H7 (cell line): ENCODE results near the gene OXNAD1. TPM values are rescaled to one million over a fixed set of nuclear protein-coding genes. Genes with fewer than 3 reads are reported as not detected.

ENCODE experiments used
- DNase-seq: peaks from one replicate; pipeline ENCODE4 v3.0.0; 2012
- H3K27me3 ChIP-seq: 2 replicates; pipeline ENCODE4 v1.6.0; 2011; ENCODE audit warnings: mild to moderate bottlenecking, low read length; ENCODE audit not compliant: control insufficient read depth, insufficient read depth
- H3K36me3 ChIP-seq: replicated peaks from 2 replicates; pipeline ENCODE4 v1.5.1; 2011; ENCODE audit warnings: low read length; ENCODE audit not compliant: control insufficient read depth, insufficient read depth
- H3K4me3 ChIP-seq: 2 replicates; pipeline ENCODE4 v1.5.1; 2011; ENCODE audit warnings: low read depth, mild to moderate bottlenecking, control low read depth, low read length, moderate library complexity; ENCODE audit not compliant: insufficient read depth
- total RNA-seq: library from RNA; depleted of rRNA; stranded (reverse); fragments of >200 nt; shearing (Covaris generic); gene quantifications from 2 replicates; pipeline ENCODE4 v1.2.3, GENCODE V29; 2014

OXNAD1 gene
- total RNA-seq, 1 experiment from 2014 or later, result 29.0 TPM

GRCh38 chr3:16330351-16330750 is 65.3 kb downstream of the OXNAD1 start:
- Histone ChIP-seq H3K27me3 (no peaks in the 10 kb centered on the region), H3K36me3 (peaks cover 1% of the 10 kb centered on the region), H3K4me3 (no peak overlapping the region)
- no peak for DNase-seq

DNA sequence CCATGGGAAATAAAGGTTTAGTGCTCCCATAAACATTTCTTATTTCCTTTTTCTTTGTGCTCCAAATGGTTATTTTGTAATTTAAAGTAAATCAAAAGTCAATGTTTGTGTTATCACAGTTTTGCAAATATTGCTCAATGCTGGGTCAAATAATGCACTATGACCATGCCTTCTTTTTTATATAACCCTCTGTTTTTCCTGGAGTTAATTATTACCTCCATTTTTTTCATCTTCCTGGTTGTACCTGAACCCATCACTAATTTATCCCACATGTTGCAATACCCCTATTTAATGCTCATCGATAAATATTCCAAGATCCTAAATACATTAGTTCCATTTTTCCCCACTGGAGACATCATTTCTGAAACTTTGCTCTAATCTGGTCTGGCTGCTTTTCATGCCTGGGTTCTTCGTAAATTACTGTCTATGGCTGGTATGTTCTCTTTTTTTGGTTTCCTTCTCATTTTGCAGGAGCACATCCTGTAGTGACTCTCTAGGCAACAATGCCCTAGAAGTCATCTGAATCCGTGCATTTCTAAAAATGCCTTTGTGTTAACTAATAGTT is 66.4 kb downstream of the OXNAD1 start:
- Histone ChIP-seq H3K4me3 (no peak overlapping the region), H3K27me3 (no peaks in the 10 kb centered on the region), H3K36me3 (peaks cover 2% of the 10 kb centered on the region)
- DNase-seq, result no peak

DNA sequence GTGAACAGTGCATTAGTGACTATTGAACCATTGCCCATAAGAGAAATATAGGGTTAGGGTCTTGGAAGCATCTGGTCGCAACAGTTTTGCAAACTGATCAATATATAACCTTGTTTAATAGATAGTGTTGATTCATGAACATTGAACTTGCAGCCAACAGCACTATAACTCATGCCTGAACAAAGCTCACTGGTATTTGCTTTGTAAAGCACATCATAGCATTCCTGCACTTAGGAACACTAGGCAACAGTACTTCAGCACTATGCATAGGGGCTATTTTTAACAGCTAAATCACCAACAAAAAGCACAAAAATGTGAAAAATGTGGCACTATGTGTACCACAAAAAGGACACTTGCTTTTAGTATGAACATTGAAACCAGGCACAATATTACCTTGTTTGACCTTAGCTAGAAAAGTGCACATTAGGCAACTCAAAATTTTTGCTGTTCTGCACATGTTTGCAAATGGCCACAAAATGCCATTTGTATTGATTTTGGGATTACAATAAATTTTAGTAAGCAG is 68.0 kb downstream of the OXNAD1 start:
- Histone ChIP-seq H3K27me3 (no peaks in the 10 kb centered on the region), H3K36me3 (peaks cover 2% of the 10 kb centered on the region), H3K4me3 (no peak overlapping the region)
- DNase-seq, result no peak

DNA sequence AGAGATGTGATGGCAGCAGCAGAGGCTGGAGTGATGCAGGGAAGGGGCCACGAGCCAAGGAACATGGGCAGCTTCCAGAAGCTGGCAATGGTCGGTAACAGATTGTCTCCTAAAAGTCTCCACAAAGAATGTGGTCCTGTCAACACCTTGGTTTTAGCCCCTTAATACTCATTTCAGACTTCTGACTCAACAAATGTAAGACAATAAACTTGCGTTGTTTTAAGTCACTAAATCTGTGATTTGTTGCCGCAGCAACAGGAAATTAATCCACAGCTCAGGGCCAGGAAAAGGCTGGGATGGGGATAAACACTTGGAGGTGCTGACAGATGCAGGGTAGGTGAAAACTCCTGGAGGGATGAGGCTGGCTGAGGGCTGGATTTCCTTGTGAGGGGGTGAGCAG is 69.9 kb downstream of the OXNAD1 start:
- H3K27me3 ChIP-seq, result no peaks in the 10 kb centered on the region
- no peak for DNase-seq
- no peak overlapping the region for H3K4me3 ChIP-seq
- H3K36me3 ChIP-seq, result peaks cover 2% of the 10 kb centered on the region

DNA sequence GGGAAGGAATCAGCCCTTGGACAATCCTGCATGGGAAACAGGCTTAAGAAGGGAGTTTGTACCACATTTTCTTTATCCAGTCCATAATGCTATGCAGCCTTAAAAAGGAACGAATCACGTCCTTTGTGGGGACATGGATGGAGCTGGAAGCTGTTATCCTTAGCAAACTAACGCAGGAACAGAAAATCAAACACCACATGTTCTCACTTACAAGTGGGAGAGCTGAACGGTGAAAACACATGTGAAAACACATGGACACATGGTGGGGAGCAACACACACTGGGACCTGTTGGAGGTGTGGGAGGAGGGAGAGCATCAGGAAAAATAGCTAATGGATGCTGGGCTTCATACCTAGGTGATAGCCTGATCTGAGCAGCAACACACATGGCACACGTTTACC is 70.3 kb downstream of the OXNAD1 start:
- no peak for DNase-seq
- no peak overlapping the region for H3K4me3 ChIP-seq
- H3K27me3 ChIP-seq, result no peaks in the 10 kb centered on the region
- peaks cover 2% of the 10 kb centered on the region for H3K36me3 ChIP-seq

DNA sequence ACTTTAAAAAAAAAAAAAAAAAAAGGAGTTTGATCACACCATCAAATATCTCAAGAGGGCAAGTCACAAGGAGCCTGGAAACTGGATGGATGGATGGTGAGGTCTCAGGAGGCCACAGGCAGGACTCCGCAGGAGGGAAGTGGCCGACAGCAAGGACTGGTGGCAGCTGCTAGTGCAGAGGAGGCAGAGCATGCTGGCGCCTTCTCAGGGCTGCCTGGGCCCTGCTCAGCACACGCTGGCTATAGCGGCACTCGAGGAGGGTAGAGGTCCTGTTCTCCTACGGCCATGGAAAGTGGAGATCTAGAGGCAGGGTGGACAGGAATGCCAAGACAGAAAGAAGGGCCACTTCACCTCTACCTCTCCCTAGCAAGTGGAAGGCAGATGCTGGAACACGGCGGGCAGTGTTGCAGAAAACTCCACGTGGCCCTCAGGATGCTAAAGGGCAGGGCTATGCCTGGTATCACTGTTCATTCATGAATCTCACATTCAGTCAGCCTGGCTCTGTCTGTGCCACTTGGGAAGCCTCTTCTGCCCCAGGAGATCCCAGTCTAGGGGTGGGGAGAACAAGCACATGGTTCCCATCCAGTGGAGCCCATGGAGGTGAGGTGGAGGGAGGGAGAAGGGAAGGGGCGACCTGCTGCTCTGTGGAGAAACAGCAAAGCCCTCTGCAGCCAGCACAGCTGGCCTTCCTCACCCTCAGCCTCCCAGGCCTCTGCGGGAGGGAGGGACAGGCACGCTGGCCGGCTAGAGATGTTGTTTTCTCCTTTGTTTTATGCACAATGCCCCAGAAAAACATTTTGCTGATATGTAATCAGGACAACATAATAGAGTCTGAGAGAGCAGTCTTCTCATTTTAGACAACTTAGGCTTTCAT is 71.0 kb downstream of the OXNAD1 start:
- no peak overlapping the region for H3K4me3 ChIP-seq
- peak; percentile 59 for DNase-seq
- no peaks in the 10 kb centered on the region for H3K27me3 ChIP-seq
- H3K36me3 ChIP-seq, result peaks cover 2% of the 10 kb centered on the region

GRCh38 chr3:16336825-16337224 is 71.8 kb downstream of the OXNAD1 start:
- Histone ChIP-seq H3K36me3 (peaks cover 2% of the 10 kb centered on the region), H3K4me3 (no peak overlapping the region), H3K27me3 (no peaks in the 10 kb centered on the region)
- DNase-seq, result no peak

GRCh38 chr3:16337856-16338540 is 73.0 kb downstream of the OXNAD1 start:
- Histone ChIP-seq H3K36me3 (peaks cover 2% of the 10 kb centered on the region), H3K27me3 (no peaks in the 10 kb centered on the region), H3K4me3 (no peak overlapping the region)
- DNase-seq, result no peak

DNA sequence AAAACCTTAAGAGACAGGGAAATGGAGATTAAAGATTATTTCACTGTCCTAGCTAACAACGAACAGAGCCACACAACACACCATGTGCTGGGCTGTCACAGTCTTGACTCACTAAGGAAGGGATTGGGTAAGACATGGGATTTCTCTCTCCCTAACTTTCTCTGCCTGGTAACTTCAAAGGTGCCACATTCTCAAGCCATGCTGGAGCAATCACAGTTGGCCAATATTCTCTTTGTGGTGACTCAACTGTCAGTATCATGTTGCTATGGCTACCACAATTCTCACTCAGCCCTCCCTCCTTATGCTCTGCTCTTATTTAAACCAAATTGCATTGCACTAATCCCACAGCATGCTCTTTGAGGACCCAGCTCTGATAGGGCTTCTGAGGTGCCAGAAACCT is 74.0 kb downstream of the OXNAD1 start:
- Histone ChIP-seq H3K27me3 (no peaks in the 10 kb centered on the region), H3K4me3 (no peak overlapping the region), H3K36me3 (peaks cover 2% of the 10 kb centered on the region)
- no peak for DNase-seq

GRCh38 chr3:16343101-16343500 is 78.1 kb downstream of the OXNAD1 start:
- no peak overlapping the region for H3K4me3 ChIP-seq
- H3K27me3 ChIP-seq, result no peaks in the 10 kb centered on the region
- no peak for DNase-seq
- no peaks in the 10 kb centered on the region; the same call in 1 of the 2 replicates for H3K36me3 ChIP-seq

DNA sequence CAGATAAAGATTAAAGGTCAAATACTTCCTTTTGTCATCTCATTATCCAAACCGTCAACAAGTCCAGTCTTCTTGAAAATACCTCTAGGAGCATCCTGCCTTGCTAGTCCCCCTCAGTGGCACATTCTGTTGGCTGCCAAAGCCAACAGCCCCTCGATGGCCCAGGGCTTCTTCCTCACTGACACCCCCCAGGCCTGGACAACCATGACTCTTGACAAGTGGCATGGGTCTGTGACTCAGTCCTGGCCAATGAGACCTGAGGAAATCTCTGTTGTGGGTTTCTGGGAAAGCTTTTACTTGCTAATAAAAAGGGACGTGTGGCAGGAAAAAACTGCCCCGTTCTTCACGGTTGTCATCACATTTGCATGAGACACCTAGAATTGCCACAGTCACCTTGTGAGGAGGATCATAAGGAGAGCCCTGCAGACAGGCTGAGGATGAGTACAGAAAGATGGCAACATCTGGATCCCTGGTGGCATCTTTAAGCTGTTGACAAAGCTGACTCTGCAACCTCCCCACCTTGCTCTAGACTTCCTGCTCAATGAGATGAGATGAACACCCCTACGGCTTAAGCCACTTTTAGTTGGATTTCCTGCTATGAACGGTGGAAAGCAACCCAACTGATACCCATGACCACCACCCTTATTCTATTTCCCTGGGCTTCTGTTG is 81.5 kb downstream of the OXNAD1 start:
- Histone ChIP-seq H3K27me3 (no peaks in the 10 kb centered on the region), H3K36me3 (no peaks in the 10 kb centered on the region; the same call in 1 of the 2 replicates), H3K4me3 (no peak overlapping the region)
- no peak for DNase-seq

GRCh38 chr3:16347548-16347947 is 82.5 kb downstream of the OXNAD1 start:
- no peak for DNase-seq
- no peak overlapping the region for H3K4me3 ChIP-seq
- H3K36me3 ChIP-seq, result no peaks in the 10 kb centered on the region; the same call in 1 of the 2 replicates
- H3K27me3 ChIP-seq, result no peaks in the 10 kb centered on the region

DNA sequence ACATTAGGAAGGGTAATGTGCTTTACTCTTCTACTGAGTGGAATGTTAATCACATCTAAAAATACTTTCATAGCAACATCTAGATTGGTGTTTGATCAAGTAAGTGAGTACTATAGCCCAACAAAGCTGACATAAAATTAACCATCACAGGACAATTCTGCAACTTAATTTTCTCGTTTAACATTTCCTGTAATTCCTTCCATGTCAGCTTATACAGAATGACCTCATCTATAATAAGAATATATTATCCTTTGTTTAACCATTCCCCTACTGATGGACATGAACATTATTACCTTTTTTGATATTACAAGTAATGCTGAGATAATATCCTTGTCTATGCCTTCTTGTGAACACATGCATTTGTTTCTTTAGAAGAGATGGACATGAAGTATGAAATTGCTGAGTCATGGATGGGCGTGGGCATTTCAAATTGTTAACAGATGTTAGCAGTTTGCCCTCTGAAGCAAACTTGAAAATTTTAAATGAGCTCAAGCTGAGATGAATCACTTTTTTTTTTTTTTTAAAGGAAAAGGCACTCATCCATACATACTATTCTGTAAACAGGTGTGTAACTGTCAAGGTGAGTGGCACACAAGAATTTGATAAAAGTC is 85.1 kb downstream of the OXNAD1 start:
- DNase-seq, result no peak
- Histone ChIP-seq H3K36me3 (no peaks in the 10 kb centered on the region; the same call in 1 of the 2 replicates), H3K27me3 (no peaks in the 10 kb centered on the region), H3K4me3 (no peak overlapping the region)
